Stimulated activated CD8-positive, alpha-beta memory T cell treated with anti-CD3 and anti-CD28 coated beads, Interleukin-2, amount 100 ng/mL, for 1 hour (primary cell): ENCODE data around the gene HRAS.

Experiments used
- DNase-seq, 2 donors: peaks; one replicate each; pipeline ENCODE4 v3.0.0-alpha.2; 2020; ENCODE audit warnings: low read depth in 2 of 2

Gene HRAS

GRCh38 chr11:494761-495536 is 40.4 kb downstream of the HRAS start:
- no peak for DNase-seq

- DNase-seq = no peak
Measured at GRCh38 chr11:492427-493226, 42.7 kb downstream of the HRAS start.

DNA sequence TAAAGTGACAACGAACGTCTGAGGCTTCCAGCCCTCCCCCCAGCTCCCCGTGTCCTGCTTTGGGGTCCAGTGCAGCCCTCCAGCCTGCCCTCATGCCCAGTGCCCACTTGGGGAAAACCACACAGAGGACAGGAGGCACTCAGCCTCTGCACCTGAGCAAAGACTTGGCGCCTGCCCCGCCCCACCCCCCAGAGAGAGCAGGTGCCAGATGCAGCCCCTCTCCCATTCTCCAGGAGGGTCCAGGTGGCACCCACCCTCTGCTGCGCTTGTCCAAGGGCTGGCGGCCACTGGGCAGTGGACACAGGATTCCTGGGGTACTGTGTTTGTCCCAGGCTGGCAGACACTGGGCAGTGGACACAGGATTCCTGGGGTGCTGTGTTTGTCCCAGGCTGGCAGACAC is 44.0 kb downstream of the HRAS start:
- DNase-seq = no peak

DNA sequence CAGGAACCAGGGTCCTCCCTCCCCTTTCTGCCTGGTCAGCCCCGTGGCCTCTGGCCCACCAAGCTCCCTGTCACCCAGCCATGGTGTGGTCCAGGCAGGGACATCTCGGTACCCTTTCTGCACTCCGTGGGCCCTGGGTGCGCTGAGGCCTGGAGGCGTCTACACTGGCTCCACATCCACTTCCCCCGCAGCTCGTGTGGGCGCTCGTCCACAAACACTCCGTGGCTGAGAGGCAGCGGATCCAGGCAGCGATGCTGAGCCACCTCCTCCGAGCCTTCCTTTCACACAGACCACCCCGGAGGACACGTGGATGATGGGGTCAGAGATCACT is 44.5 kb downstream of the HRAS start:
- no peak for DNase-seq

GRCh38 chr11:490186-490929 is 45.0 kb downstream of the HRAS start:
- DNase-seq = no peak

GRCh38 chr11:489610-490185 is 45.7 kb downstream of the HRAS start:
- no peak for DNase-seq

DNA sequence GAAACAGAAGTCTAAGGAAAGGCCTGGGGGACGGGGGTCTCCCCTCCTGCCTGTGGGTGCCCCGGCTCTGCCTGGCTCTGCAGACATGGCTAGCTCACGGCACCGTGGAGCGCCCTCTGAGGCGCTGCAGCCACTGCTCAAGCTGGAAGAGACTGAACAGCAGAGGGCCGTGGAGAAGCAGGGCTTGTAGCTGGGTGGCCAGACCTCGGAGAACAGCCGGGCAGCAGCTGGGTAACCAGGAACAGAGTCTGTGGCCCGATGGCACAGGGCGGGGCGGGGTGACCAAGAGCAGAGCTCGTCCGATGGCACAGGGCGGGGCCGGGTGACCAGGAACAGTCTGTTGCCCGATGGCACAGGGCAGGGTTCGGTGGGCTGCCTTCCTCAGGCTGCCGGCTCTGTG is 46.4 kb downstream of the HRAS start:
- no peak for DNase-seq

DNA sequence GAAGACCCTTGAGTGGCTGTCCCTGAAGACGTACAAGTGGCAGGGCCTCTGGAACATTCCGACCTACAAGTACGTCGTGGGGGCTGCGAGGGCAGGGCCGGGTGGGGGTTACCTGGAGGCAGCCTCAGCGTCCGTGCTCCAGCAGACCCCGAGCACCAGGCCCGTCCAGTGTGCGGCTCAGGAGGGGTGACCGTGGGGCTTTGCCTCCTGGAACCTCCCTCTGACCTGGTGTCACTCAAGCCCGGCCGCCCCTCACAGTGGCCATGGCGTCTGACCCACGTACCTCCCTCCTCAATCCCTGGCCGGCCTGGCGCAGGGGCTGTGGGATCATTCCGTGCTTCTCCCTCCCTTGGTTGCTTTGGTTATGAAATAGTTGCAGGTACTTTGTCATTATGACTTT is 46.8 kb downstream of the HRAS start:
- DNase-seq = no peak

GRCh38 chr11:488062-488461 is 47.3 kb downstream of the HRAS start:
- no peak for DNase-seq

GRCh38 chr11:487571-488021 is 47.8 kb downstream of the HRAS start:
- no peak for DNase-seq

DNA sequence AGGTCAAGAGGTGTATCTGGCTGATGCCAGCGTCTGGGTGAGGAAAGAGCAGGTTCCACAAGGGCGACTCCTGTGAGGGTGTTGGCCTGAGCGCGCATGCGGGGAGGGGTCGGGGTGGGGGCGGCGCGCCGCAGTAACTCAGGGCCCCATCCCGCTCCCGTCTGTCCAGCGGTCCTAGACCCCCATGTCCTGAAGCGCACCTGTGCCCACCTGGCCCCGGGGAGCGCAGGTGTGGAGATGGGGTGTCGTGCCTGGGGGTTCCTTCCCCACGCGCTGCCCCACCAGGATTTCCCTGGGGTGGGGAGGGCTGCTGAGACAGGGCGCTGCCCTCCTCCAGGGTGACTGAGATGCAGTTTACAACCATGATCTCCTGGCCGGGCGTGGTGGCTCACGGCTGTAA is 49.2 kb downstream of the HRAS start:
- no peak for DNase-seq

- DNase-seq = no peak
Measured at GRCh38 chr11:484616-485015, 50.8 kb downstream of the HRAS start.
